ENCODE measurements around the gene LRRC8B. TPM values are rescaled to one million over a fixed set of nuclear protein-coding genes. Genes with fewer than 3 reads are reported as not detected.

The LRRC8B gene
- total and polyA plus RNA-seq, 2 experiments from 2014 or later = 4.6 to 5.1 TPM

DNA sequence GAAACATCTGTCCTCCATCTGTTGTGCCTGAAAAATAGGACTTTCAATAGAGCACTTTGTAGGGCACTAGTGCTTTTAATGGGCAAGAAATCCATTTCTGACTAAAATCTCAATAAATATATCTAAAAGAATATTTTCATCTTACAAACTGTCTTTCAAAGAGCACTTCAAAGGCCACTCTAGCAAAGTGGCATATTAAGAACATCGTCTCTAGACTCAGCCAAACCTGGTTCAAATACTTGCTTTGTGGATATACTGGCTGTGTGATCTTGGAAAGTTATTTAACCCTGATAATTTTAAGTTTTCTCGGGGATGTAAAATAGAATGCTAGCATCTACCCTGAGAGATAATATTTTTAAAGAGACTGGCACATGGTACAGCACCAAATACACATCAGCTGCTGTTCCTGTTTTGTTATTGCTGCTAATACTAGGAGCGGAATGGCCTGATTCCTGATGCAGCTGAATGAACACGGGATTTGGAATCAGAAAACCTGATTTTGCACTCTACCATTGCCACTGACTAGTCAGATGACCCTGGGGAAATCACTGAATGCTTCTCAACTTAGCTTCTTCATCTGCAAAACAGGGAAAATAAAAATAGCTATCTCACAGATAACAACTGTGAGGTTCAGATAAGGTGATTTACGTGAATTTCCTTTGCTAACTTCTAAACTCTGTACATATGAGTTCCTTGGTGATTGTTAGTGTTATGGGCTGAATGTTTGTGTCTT, 83.1 kb downstream of the LRRC8B start:
- H3K4me2 ChIP-seq = no peak overlapping the region
- H3K79me2 ChIP-seq = no peaks in the 10 kb centered on the region
- no peak for TF ChIP-seq EZH2 (IDR thresholded peaks at IDR 0.05; ENCODE audit: borderline replicate concordance)
- TF ChIP-seq, protein P1, sequence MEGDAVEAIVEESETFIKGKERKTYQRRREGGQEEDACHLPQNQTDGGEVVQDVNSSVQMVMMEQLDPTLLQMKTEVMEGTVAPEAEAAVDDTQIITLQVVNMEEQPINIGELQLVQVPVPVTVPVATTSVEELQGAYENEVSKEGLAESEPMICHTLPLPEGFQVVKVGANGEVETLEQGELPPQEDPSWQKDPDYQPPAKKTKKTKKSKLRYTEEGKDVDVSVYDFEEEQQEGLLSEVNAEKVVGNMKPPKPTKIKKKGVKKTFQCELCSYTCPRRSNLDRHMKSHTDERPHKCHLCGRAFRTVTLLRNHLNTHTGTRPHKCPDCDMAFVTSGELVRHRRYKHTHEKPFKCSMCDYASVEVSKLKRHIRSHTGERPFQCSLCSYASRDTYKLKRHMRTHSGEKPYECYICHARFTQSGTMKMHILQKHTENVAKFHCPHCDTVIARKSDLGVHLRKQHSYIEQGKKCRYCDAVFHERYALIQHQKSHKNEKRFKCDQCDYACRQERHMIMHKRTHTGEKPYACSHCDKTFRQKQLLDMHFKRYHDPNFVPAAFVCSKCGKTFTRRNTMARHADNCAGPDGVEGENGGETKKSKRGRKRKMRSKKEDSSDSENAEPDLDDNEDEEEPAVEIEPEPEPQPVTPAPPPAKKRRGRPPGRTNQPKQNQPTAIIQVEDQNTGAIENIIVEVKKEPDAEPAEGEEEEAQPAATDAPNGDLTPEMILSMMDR (IDR thresholded peaks at IDR 0.05; ENCODE audit: poor library complexity) = no peak
- no peak for TF ChIP-seq EZH2phosphoT487 (IDR thresholded peaks at IDR 0.05; ENCODE audit: low read depth, severe bottlenecking, unreplicated experiment)
- no peaks in the 10 kb centered on the region for H3K9me2 ChIP-seq (replicated peaks; ENCODE audit: insufficient read depth)
- no peak overlapping the region for H2AFZ ChIP-seq
- 79% methylated on average over 5 of the region's 5 CpGs for WGBS (ENCODE audit: low lambda C conversion rate, missing lambda C conversion rate)
- no peak for DNase-seq (ENCODE audit: low spot score)
- H3K36me3 ChIP-seq (replicated peaks; ENCODE audit: insufficient read depth, low read depth) = no peaks in the 10 kb centered on the region
- H4K20me1 ChIP-seq (ENCODE audit: insufficient read depth, poor library complexity, severe bottlenecking) = no peaks in the 10 kb centered on the region
- H3K27me3 ChIP-seq = no peaks in the 10 kb centered on the region
- H3K9me3 ChIP-seq (ENCODE audit: low read depth) = no peaks in the 10 kb centered on the region
- no peak overlapping the region for H3K27ac ChIP-seq
- H3K4me1 ChIP-seq (ENCODE audit: insufficient read depth) = no peaks in the 10 kb centered on the region
- no peak overlapping the region for H3K4me3 ChIP-seq

DNA sequence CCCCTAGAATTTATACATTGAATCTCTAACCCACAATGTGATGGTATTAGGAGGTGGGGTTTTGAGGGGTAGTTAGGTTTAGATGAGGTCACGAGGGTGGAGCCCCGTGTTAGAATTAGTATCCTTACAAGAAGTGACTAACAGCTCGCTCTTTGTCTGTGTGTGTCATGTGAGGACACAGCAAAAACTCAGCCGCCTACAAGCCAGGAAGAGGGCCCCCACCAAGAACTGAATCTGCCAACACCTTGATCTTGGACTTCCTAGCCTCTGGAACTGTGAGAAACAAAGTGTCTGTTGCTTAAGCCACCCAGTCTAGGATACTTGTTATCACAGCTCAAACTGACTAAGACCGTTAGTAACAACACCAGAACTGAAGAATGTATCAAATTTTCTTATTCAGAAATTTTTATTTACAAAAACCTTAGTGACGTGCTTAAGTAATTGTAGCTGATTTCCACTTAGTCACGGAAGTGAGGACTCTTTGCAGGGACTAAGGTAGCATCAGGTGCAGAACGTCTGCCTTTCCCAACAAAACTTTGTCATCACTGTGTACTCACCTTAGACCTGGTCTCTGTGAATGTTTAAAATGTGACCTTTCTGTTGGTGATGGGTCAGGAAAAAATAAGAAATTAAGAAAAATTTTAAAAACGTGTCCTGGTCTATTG, 83.8 kb downstream of the LRRC8B start:
- Histone ChIP-seq H3K27ac (no peak overlapping the region), H3K4me2 (no peak overlapping the region), H3K9me3 (ENCODE audit: low read depth) (no peaks in the 10 kb centered on the region), H4K20me1 (ENCODE audit: insufficient read depth, poor library complexity, severe bottlenecking) (no peaks in the 10 kb centered on the region), H3K27me3 (no peaks in the 10 kb centered on the region), H2AFZ (no peak overlapping the region), H3K79me2 (no peaks in the 10 kb centered on the region), H3K4me3 (no peak overlapping the region), H3K36me3 (replicated peaks; ENCODE audit: insufficient read depth, low read depth) (no peaks in the 10 kb centered on the region), H3K4me1 (ENCODE audit: insufficient read depth) (no peaks in the 10 kb centered on the region), H3K9me2 (replicated peaks; ENCODE audit: insufficient read depth) (no peaks in the 10 kb centered on the region)
- 78% methylated on average over 9 of the region's 9 CpGs for WGBS (ENCODE audit: low lambda C conversion rate, missing lambda C conversion rate)
- TF ChIP-seq, protein P1 (IDR thresholded peaks at IDR 0.05; ENCODE audit: poor library complexity) = no peak
- TF ChIP-seq EZH2phosphoT487 (IDR thresholded peaks at IDR 0.05; ENCODE audit: low read depth, severe bottlenecking, unreplicated experiment) = no peak
- no peak for DNase-seq (ENCODE audit: low spot score)

DNA sequence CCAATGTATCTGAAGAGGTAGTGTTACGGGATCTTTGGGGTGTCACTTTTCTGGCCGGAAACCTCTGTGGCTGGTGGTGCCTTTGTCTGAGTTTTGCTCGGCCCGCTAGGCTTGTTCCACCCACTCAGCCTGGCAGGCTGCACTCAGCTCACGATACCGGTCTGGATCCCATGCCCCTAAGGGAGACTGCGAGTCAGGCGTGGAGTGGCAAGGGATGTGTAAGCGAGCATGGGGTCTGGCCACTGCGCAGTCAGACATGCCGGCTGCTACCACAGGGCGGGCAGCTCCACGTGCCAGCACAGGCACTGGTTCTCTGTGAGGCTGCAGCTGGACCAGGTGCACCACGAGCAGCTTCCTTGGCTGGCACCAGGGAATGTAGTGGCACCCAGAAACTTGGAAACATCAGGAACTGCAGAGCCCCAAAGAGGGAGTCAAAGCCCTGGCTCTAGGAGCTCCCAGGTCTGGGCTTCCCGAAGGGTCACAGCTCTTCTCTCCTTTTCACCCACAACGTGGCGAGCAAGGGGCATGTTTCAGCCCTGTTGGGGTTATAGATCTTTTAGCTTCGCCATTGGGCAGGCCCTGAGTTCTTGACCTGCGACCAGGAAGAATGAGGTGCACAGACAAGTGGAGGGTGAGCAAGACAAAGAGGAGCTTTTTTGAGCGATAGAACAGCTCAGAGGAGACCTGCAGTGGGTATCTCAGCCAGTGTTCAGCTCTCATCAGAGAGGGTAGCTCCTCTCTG, 84.5 kb downstream of the LRRC8B start:
- no peak overlapping the region for H3K27ac ChIP-seq
- no peaks in the 10 kb centered on the region for H3K4me1 ChIP-seq (ENCODE audit: insufficient read depth)
- no peak overlapping the region for H3K4me2 ChIP-seq
- 95% methylated on average over 20 of the region's 20 CpGs for WGBS (ENCODE audit: low lambda C conversion rate, missing lambda C conversion rate)
- no peaks in the 10 kb centered on the region for H4K20me1 ChIP-seq (ENCODE audit: insufficient read depth, poor library complexity, severe bottlenecking)
- H3K27me3 ChIP-seq = no peaks in the 10 kb centered on the region
- no peaks in the 10 kb centered on the region for H3K9me3 ChIP-seq (ENCODE audit: low read depth)
- DNase-seq (ENCODE audit: low spot score) = no peak
- TF ChIP-seq, protein P1 (IDR thresholded peaks at IDR 0.05; ENCODE audit: poor library complexity) = no peak
- TF ChIP-seq EZH2phosphoT487 (IDR thresholded peaks at IDR 0.05; ENCODE audit: low read depth, severe bottlenecking, unreplicated experiment) = no peak
- TF ChIP-seq EZH2 (IDR thresholded peaks at IDR 0.05; ENCODE audit: borderline replicate concordance) = no peak
- no peak overlapping the region for H2AFZ ChIP-seq
- no peaks in the 10 kb centered on the region for H3K36me3 ChIP-seq (replicated peaks; ENCODE audit: insufficient read depth, low read depth)
- no peaks in the 10 kb centered on the region for H3K79me2 ChIP-seq
- no peaks in the 10 kb centered on the region for H3K9me2 ChIP-seq (replicated peaks; ENCODE audit: insufficient read depth)
- no peak overlapping the region for H3K4me3 ChIP-seq

All from hepatocyte (in vitro differentiated cells).